Mesendoderm (in vitro differentiated cells): ENCODE data around the gene RABEPK.
"Not testable (repeated sequence)": the region's sequence is repeated elsewhere in the genome, so short reads cannot be mapped to it uniquely, and the experiment has no call there.

Experiments used
- DNase-seq: peaks from one replicate; pipeline ENCODE4 v3.0.0; 2013
- H2AK5ac ChIP-seq: 2 replicates; pipeline ENCODE4 v1.6.1; 2013; ENCODE audit warnings: low read length, inconsistent platforms
- H2BK120ac ChIP-seq: 2 replicates; pipeline ENCODE4 v1.6.1; 2013; ENCODE audit warnings: low read depth, mild to moderate bottlenecking, low read length, moderate library complexity, mixed read lengths
- H2BK15ac ChIP-seq: replicated peaks from 2 replicates; pipeline ENCODE4 v1.6.1; 2013; ENCODE audit warnings: low read depth, mild to moderate bottlenecking, moderate library complexity
- H2BK5ac ChIP-seq: 2 replicates; pipeline ENCODE4 v1.6.1; 2013; ENCODE audit warnings: low read length, inconsistent platforms
- H3K18ac ChIP-seq: 2 replicates; pipeline ENCODE4 v1.6.1; 2013; ENCODE audit warnings: mild to moderate bottlenecking, low read length, mixed read lengths
- H3K23ac ChIP-seq: one replicate; pipeline ENCODE4 v1.6.1; 2013; ENCODE audit warnings: low read length
- H3K27ac ChIP-seq: 2 replicates; pipeline ENCODE4 v1.5.1; 2013; ENCODE audit warnings: low read depth, mild to moderate bottlenecking, inconsistent platforms, low read length, moderate library complexity
- H3K27me3 ChIP-seq: 2 replicates; pipeline ENCODE4 v1.6.1; 2013; ENCODE audit warnings: low read length, control low read depth, mild to moderate bottlenecking, inconsistent platforms; ENCODE audit not compliant: insufficient read depth, poor library complexity
- H3K36me3 ChIP-seq: 2 replicates; pipeline ENCODE4 v1.6.1; 2013; ENCODE audit warnings: low read length, inconsistent platforms; ENCODE audit not compliant: control insufficient read depth, insufficient read depth
- H3K4ac ChIP-seq: one replicate; pipeline ENCODE4 v1.6.1; 2013; ENCODE audit warnings: low read depth, mild to moderate bottlenecking, low read length, moderate library complexity
- H3K4me1 ChIP-seq: 2 replicates; pipeline ENCODE4 v1.6.1; 2013; ENCODE audit warnings: low read depth, low read length, inconsistent platforms; ENCODE audit not compliant: control insufficient read depth
- H3K4me2 ChIP-seq: 2 replicates; pipeline ENCODE4 v1.6.1; 2013; ENCODE audit warnings: low read length
- H3K4me3 ChIP-seq: 2 replicates; pipeline ENCODE4 v1.5.1; 2013; ENCODE audit warnings: mild to moderate bottlenecking, low read length
- H3K56ac ChIP-seq: one replicate; pipeline ENCODE4 v1.6.1; 2013; ENCODE audit warnings: low read length
- H3K79me1 ChIP-seq: 2 replicates; pipeline ENCODE4 v1.6.1; 2013; ENCODE audit warnings: low read length, inconsistent platforms
- H3K79me2 ChIP-seq: 2 replicates; pipeline ENCODE4 v1.6.1; 2013; ENCODE audit warnings: mild to moderate bottlenecking, low read length; ENCODE audit not compliant: control insufficient read depth, insufficient read depth
- H3K9ac ChIP-seq: 2 replicates; pipeline ENCODE4 v1.6.1; 2013; ENCODE audit warnings: low read length, inconsistent platforms
- H4K5ac ChIP-seq: one replicate; pipeline ENCODE4 v1.6.1; 2013; ENCODE audit warnings: low read length
- H4K8ac ChIP-seq: one replicate; pipeline ENCODE4 v1.6.1; 2013; ENCODE audit warnings: low read depth, mild to moderate bottlenecking, control low read depth, low read length, moderate library complexity
- WGBS: extraction: QIAGEN DNeasy Blood & Tissue Kit; methylation state at CpG from one replicate; pipeline ENCODE4 v1.1.7; 2013; ENCODE audit warnings: low lambda C conversion rate, missing lambda C conversion rate; ENCODE audit not compliant: insufficient coverage; ENCODE audit errors: extremely low coverage; 5-methylcytosine and 5-hydroxymethylcytosine counted together

The RABEPK gene

GRCh38 chr9:125233678-125234077 lies 33.3 kb downstream of the RABEPK start:
- Histone ChIP-seq H3K79me1 (peaks cover 3% of the 10 kb centered on the region), H2BK15ac (no peak overlapping the region), H2BK120ac (no peak overlapping the region), H3K4me1 (no peaks in the 10 kb centered on the region), H3K27me3 (no peaks in the 10 kb centered on the region), H3K9ac (no peak overlapping the region), H3K18ac (no peak overlapping the region), H2BK5ac (no peak overlapping the region), H3K27ac (no peak overlapping the region), H4K8ac (no peak overlapping the region), H3K4me3 (no peak overlapping the region), H3K79me2 (peaks cover 16% of the 10 kb centered on the region), H4K5ac (no peak overlapping the region), H3K56ac (no peak overlapping the region), H3K23ac (no peak overlapping the region), H2AK5ac (no peak overlapping the region), H3K4me2 (no peak overlapping the region), H3K36me3 (peaks cover 11% of the 10 kb centered on the region), H3K4ac (no peak overlapping the region)
- DNase-seq: no peak
- no CpG with 5 or more reads among the region's 3 CpGs for WGBS

DNA sequence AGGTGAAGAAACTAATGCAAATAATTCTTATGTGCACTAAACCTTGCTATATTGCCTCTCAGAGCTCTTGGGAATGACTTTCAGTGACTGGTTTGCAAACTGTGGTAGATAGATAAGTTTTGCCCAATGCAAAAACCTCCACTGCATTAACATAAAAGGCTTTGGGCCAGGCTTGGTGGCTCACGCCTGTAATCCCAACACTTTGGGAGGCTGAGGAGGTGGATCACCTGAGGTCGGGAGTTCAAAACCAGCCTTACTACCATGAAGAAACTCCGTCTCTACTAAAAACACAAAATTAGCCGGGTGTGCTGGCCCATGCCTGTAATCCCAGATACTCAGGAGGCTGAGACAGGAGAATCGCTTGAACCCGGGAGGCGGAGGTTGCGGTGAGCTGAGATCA lies 33.8 kb downstream of the RABEPK start:
- H2BK5ac ChIP-seq, H3K56ac ChIP-seq, H3K18ac ChIP-seq, H4K8ac ChIP-seq, H3K9ac ChIP-seq, H2AK5ac ChIP-seq, H3K27ac ChIP-seq, H3K4ac ChIP-seq, H3K79me1 ChIP-seq, H3K23ac ChIP-seq, H3K4me3 ChIP-seq, H3K4me1 ChIP-seq, H3K27me3 ChIP-seq, H2BK120ac ChIP-seq, H4K5ac ChIP-seq, DNase-seq, H3K4me2 ChIP-seq, H2BK15ac ChIP-seq: not testable (repeated sequence)
- Histone ChIP-seq H3K79me2 (peaks cover 20% of the 10 kb centered on the region), H3K36me3 (peaks cover 12% of the 10 kb centered on the region)
- no CpG with 5 or more reads among the region's 8 CpGs for WGBS

GRCh38 chr9:125235804-125236519 lies 35.6 kb downstream of the RABEPK start:
- DNase-seq: no peak
- 100% methylated on average over 1 of the region's 5 CpGs for WGBS
- Histone ChIP-seq H2AK5ac (no peak overlapping the region), H3K18ac (no peak overlapping the region), H2BK5ac (no peak overlapping the region), H3K27ac (no peak overlapping the region), H3K79me2 (peaks cover 37% of the 10 kb centered on the region), H3K23ac (no peak overlapping the region), H3K56ac (no peak overlapping the region), H3K4me3 (no peak overlapping the region), H3K4me1 (peaks cover 1% of the 10 kb centered on the region), H4K8ac (no peak overlapping the region), H3K36me3 (peaks cover 15% of the 10 kb centered on the region), H2BK120ac (no peak overlapping the region), H3K79me1 (peaks cover 3% of the 10 kb centered on the region), H3K9ac (no peak overlapping the region), H2BK15ac (no peak overlapping the region), H3K4ac (no peak overlapping the region), H3K27me3 (no peaks in the 10 kb centered on the region), H3K4me2 (no peak overlapping the region), H4K5ac (no peak overlapping the region)

DNA sequence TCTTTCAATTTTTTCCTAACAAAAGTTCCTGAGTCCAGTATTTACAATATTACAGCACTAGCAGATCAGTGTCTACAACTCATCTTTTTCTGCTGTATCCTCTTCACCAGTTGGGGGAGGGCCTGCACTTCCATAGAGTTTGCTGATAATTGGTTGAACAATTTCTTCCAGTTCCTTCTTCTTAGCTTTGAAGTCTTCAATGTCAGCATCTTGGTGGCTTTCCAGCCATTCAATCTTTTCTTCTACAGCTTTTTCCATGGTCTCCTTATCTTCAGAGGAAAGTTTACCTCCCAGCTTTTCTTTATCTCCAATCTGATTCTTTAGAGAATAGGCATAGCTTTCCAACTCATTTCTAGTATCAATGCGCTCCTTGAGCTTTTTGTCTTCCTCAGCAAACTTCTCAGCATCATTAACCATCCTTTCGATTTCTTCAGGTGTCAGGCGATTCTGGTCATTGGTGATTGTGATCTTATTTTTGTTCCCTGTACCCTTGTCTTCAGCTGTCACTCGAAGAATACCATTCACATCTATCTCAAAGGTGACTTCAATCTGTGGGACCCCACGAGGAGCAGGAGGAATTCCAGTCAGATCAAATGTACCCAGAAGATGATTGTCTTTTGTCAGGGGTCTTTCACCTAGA lies 36.3 kb downstream of the RABEPK start:
- H3K79me2 ChIP-seq: peaks cover 39% of the 10 kb centered on the region
- not testable (repeated sequence) for H2BK15ac ChIP-seq, H3K27ac ChIP-seq, H2BK5ac ChIP-seq, H4K8ac ChIP-seq, H3K79me1 ChIP-seq, H3K18ac ChIP-seq, H2BK120ac ChIP-seq, H3K56ac ChIP-seq, H3K9ac ChIP-seq, H3K4me2 ChIP-seq, H3K4ac ChIP-seq, H2AK5ac ChIP-seq, H3K4me3 ChIP-seq, H3K23ac ChIP-seq, H3K27me3 ChIP-seq, H4K5ac ChIP-seq, H3K4me1 ChIP-seq, DNase-seq
- no CpG with 5 or more reads among the region's 5 CpGs for whole genome bisulfite sequencing
- peaks cover 15% of the 10 kb centered on the region for H3K36me3 ChIP-seq

DNA sequence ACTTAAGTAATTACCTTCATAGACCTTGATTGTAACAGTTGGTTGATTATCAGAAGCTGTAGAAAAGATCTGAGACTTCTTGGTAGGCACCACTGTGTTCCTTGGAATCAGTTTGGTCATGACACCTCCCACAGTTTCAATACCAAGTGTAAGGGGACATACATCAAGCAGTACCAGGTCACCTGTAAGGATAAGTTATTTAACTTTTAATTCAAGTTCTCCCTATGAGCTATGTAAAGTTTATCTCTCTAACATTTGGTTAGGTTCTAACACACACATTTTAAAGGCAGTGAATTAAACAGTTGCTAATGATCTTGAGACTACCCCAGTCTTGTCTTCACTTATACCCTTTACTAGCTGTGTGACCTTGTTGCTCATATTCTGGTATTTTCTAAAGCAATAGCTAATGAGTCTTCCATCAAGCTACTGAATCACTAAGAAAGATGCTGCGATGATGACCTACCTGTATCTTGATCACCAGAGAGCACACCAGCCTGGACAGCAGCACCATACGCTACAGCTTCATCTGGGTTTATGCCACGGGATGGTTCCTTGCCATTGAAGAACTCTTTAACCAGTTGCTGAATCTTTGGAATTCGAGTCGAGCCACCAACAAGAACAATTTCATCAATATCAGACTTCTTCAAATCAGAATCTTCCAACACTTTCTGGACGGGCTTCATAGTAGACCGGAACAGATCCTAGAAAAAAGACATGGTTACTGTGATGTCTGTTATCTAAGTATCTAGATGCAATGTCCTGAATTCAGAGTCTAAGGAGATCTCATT lies 38.0 kb downstream of the RABEPK start:
- no CpG with 5 or more reads among the region's 7 CpGs for WGBS
- peaks cover 13% of the 10 kb centered on the region for H3K36me3 ChIP-seq

More for the DNA sequence above, 38.0 kb downstream of the RABEPK start:
- Histone ChIP-seq H3K79me1 (peaks cover 3% of the 10 kb centered on the region), H3K18ac (no peak overlapping the region), H2AK5ac (no peak overlapping the region), H3K4ac (no peak overlapping the region), H3K4me1 (peaks cover 1% of the 10 kb centered on the region), H3K9ac (peak overlapping the region; percentile 39), H3K4me3 (no peak overlapping the region), H3K56ac (peak overlapping the region; percentile 58), H4K8ac (no peak overlapping the region), H2BK120ac (no peak overlapping the region), H2BK15ac (no peak overlapping the region), H2BK5ac (no peak overlapping the region), H3K27me3 (no peaks in the 10 kb centered on the region), H3K27ac (no peak overlapping the region), H3K23ac (no peak overlapping the region), H3K4me2 (peak overlapping the region; percentile 10), H4K5ac (no peak overlapping the region), H3K79me2 (peaks cover 39% of the 10 kb centered on the region)
- no peak for DNase-seq
